Peyer's patch (tissue), 4 donors: ENCODE data around the gene CTAG1B.

ENCODE experiments used
- POLR2A ChIP-seq, 2 donors: fragments of 450-650 bp; IDR thresholded peaks; one replicate each; pipeline ENCODE4 v1.5.1; 2017; ENCODE audit warnings: antibody characterized with exemption in 2 of 2, mild to moderate bottlenecking in 2 of 2, moderate library complexity in 2 of 2
- TF ChIP-seq, protein P1 (sequence below), 6 experiments: fragments of 450-650 bp in 4 of 6; fragments of 200-600 bp in 2 of 6; sonication (generic) in 1 of 6; IDR thresholded peaks; one replicate each; pipeline ENCODE4 v1.5.1; 2017 to 2019; ENCODE audit warnings: antibody characterized with exemption in 6 of 6, mild to moderate bottlenecking in 3 of 6, moderate library complexity in 1 of 6

DNA sequence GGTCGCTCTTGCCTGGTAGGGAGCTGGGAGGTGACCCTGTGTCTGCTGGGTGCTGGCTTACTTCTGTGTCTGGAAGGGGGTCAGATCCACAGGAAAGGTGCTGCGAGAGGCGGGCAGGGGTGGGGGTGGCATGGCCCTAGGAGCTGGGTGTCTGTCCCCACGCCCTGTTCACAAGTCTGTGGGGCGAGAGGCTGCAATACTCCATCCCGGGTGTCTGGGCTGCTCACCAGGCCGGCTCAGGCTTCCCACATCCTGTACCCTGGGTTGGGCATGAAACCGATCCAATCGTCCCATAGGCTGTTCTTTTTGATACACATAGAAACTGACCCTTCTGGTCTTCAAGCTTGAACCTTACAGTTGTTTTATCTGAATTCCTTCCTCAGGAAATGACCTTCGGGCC lies 35.3 kb upstream of the CTAG1B start:
- TF ChIP-seq, protein P1, sequence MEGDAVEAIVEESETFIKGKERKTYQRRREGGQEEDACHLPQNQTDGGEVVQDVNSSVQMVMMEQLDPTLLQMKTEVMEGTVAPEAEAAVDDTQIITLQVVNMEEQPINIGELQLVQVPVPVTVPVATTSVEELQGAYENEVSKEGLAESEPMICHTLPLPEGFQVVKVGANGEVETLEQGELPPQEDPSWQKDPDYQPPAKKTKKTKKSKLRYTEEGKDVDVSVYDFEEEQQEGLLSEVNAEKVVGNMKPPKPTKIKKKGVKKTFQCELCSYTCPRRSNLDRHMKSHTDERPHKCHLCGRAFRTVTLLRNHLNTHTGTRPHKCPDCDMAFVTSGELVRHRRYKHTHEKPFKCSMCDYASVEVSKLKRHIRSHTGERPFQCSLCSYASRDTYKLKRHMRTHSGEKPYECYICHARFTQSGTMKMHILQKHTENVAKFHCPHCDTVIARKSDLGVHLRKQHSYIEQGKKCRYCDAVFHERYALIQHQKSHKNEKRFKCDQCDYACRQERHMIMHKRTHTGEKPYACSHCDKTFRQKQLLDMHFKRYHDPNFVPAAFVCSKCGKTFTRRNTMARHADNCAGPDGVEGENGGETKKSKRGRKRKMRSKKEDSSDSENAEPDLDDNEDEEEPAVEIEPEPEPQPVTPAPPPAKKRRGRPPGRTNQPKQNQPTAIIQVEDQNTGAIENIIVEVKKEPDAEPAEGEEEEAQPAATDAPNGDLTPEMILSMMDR (IDR thresholded peaks at IDR 0.05), result no peak
- TF ChIP-seq POLR2A (IDR thresholded peaks at IDR 0.05), result no peak
